HG03460 (cell line): ENCODE measurements around the gene C4orf50.
"Not testable (repeated sequence)": the region's sequence is repeated elsewhere in the genome, so short reads cannot be mapped to it uniquely, and the experiment has no call there.

ENCODE experiments used
- ATAC-seq: cut with Tn5 transposase; IDR thresholded peaks from one replicate; pipeline ENCODE4 v1.9.1; 2021; ENCODE audit not compliant: unreplicated experiment

Gene C4orf50

GRCh38 chr4:5995901-5996623, 22.2 kb downstream of the C4orf50 start:
- no peak for ATAC-seq

GRCh38 chr4:5993876-5994811, 24.1 kb downstream of the C4orf50 start:
- no peak for ATAC-seq

- ATAC-seq = not testable (repeated sequence)
Measured at GRCh38 chr4:5993346-5993745, 24.9 kb downstream of the C4orf50 start.

GRCh38 chr4:5992828-5993321, 25.4 kb downstream of the C4orf50 start:
- no peak for ATAC-seq

DNA sequence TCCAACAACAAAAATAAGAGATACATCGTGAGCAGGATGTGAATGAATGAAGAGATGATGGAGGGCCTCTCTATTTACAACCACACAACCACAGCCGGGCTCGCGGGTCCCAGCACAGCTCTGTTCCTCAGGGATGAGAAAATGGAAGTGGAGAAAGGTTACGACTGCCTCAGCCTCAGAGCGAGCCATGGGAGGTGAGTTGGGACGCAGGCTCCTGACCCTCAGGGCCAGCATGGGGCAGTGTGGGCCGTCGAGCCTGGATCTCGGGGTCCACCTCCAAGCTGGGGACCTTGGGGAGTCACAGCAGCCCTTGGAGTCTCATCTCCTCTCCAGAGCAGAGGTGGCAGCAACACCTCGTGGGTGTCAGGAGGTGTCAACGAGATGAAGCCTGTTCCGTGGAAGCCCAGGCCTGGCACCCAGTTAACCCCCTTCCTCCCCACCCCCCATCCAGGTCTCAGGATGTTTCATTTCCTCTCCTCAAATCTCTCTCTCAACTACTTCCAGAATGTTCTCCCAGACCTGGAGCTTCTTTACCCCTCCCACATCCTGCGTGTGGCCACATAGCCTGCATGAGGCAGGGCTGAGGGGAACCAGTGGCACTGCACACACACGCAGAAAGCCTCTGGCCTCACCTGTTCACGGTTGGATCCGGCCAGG, 25.9 kb downstream of the C4orf50 start:
- ATAC-seq = no peak

- ATAC-seq = no peak
Measured at GRCh38 chr4:5991405-5991804, 26.8 kb downstream of the C4orf50 start.

GRCh38 chr4:5990446-5991160, 27.6 kb downstream of the C4orf50 start:
- no peak for ATAC-seq

DNA sequence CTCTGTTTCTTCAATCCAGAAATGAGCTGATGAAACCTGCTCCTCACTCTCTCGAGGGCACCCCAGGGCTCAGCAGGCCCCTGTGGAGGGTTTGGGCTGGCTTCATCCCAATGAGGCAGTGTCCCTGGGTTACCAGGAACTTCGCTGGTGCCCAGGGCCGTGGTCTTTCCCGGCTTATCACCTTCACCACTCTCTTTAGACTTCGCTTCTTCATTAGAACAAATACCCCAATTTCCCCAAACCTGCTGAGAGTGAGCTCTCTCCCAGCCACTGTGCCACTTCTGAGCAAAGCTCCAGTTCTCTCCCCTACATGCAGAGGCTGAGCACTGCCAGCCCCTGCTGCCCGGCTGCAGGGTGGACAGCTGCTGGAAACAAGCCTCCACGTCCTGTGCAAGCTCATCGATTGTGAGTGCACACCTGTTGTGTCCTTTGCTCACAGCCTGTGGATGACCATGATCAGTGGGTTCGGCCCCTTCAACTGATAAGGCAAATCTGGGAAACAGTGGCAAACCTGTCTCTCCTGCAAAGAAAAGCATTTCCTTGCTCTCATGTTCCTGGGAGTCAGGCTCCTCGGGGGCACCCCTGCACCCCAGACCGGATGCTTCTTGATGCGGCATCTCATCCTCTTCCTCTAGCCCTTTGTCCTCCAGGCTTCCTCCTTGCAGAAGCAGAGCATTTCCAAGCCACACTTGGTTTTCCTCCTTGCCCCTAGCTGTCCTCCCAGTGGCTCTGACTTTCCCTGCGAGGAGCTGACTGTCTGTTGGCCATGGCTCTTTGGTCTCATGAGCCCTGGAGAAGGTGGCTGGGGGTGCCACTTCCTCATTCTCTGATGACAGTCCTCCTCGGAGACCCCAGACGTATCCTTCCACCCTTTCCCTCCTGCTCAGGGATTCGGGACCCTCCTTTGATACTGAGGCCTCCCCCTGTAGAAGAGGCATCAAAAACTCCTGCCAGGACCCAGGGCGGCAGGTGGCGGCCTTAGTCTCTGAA, 28.7 kb downstream of the C4orf50 start:
- ATAC-seq = no peak

- ATAC-seq = no peak
Measured at GRCh38 chr4:5988086-5988845, 30.0 kb downstream of the C4orf50 start.

DNA sequence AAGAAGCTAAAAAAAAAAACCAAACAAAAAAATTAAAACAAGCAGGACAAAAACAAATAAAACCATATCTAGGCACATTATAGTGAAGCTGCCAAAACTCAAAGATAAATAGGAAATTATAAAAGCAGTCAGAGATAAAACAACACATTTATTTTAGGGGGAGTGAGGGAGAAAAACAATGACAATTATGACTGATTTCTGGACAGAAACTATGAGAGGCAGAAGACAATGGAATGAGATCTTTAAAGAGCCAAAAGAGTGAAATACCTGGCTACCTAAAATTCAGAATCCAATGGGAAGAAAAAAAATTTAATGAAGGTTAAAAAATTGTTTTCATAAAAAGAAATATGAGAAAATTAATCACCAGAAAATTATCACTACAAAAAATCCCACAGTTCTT, 33.4 kb downstream of the C4orf50 start:
- no peak for ATAC-seq

- no peak for ATAC-seq
Measured at GRCh38 chr4:5982156-5982973, 35.9 kb downstream of the C4orf50 start.

DNA sequence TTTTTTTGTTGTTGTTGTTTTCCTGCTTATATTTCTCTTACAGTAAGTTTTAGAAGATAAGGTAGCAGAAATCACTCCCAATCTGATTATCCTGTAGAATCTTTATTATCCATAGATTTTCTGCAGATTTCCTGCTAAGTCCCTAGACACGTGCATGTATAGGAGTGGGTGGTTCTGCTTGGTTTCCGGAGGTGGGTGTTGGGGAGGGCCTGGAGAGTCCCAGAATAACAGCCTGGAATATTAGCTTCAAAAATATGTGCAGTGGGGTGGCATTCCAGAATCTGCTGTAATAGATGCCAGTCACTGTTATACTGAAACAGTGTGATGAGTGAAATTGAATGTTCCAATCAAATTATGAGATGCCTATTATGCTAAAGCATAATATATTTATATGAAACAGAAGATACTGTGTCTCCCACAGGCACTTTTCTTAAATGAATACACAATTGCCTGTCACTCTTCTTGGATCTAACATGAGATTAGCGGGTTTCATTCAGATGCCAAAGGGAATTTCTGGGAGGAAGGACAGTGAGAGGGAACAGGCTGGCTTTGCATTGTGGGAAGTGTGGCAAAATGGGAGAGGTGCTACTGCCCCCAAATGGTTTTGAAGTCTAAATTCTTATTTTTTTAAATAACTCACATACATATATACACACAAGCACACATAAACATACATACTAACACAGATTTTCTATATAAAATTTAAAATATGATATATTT, 37.6 kb downstream of the C4orf50 start:
- no peak for ATAC-seq

GRCh38 chr4:5979981-5980380, 38.2 kb downstream of the C4orf50 start:
- ATAC-seq = no peak

DNA sequence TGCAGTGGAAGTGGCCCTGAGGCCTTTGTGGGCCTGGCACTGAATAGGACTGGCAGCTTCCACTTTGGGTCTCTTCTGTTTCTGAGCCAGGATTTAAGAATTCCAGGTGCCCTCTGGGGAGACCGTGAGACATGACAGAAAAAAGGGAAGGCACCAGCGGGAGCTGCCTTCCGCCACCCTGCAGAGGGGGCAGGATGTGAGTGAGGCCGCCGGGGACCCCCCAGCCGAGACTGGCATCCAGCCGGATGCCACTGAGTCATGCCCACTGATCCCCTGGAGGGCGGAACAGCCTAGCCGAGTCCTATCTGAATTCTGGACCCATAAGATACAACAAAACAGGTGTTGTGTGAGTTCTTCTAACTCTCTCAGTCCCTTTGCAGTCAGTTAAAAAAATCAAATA, 41.3 kb downstream of the C4orf50 start:
- no peak for ATAC-seq

GRCh38 chr4:5976431-5976830, 41.8 kb downstream of the C4orf50 start:
- ATAC-seq = no peak

GRCh38 chr4:5974321-5974720, 43.9 kb downstream of the C4orf50 start:
- ATAC-seq = no peak

DNA sequence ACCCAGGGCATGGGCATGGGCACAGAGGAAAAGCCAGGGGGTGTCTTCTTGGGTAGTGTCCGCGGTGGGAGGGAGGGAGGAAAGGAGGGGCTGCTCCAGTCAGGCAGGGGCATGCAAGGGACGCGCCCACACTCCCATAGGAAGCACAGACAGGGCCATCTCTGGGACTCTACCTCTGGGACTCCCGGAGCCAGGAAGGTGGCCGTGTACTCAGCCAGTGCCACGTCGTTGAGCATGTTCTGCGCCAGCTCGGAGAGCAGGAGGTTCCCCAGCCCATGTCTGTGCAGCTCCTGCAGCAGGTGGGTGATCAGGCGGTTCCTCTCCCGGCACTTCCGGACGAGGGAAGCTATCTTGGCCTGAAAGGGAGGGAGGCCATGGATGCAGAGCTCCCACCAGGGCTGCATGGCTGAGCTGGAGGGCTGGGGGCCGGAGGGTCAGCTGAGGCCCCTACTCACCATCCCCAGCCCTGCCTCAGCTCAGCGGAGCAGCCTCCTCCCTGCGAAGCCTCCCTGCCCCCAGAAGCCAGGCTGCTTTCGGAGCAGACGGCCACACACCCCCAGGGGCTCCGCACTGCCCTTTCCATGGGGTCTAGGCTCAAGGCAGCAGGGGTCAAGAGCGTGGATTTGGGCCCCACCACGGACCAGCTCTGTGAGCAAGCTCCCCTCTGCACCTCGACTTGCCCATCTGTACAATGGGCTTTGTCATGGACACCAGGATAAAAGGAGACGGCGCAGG, 44.6 kb downstream of the C4orf50 start:
- ATAC-seq = no peak
